Measurements from ENCODE around the gene GNB1L. TPM values are rescaled to one million over a fixed set of nuclear protein-coding genes. Genes with fewer than 3 reads are reported as not detected.
"Not testable (repeated sequence)": the region's sequence is repeated elsewhere in the genome, so short reads cannot be mapped to it uniquely, and the experiment has no call there.

The GNB1L gene
- total and polyA plus RNA-seq, 5 donors from 2014 or later = 8.2 to 29.8 (median 15.2) TPM

DNA sequence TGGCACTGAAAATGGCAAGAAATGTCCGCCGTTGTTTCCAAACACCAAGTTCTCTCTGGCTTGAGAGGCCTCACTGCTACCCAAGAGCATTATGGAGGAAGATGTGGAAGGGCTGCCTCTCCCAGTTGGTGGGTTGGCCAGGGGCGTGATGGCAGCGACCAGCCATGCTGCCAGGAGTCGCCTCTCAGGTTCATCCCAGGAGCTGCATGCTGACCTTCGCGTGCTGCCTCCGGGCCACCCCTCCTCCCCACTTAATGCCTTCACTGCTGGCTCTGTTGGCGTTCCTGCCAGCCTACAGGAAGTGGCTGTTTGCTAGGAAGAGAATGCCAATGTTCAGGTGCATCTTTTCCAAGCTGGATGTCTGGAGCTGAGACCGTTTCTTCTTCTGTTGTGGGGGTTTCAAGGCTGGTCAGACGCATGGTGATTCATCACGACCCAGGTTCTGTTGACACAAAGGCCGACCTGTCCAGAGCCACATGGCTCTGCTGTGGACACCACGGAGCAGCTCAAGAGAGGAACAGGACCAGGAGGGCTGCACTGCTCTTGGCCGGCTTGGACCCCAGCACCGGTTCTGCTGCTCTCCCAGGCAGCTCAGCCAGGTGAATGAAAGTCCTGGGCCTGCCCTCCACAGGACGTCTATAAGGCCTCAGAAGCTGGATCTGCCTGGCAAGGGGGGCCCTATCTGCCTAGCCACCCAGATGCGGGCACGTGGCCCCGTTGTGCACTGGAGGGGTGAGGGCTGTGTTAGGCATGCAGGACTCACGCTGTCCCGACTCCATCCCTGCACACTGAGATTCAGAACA lies 69.0 kb downstream of the GNB1L start:
- Histone ChIP-seq H3K27ac (ENCODE audit: insufficient read depth, low read length, poor library complexity, severe bottlenecking) (no peak overlapping the region), H3K36me3 (ENCODE audit: control insufficient read depth, insufficient read depth, low read length) (no peaks in the 10 kb centered on the region), H3K4me1 (ENCODE audit: control insufficient read depth, insufficient read depth, low read length, poor library complexity, severe bottlenecking) (no peaks in the 10 kb centered on the region), H3K9me3 (ENCODE audit: control insufficient read depth in 2 of 2, low read length in 2 of 2) (no peaks in the 10 kb centered on the region), H3K4me3 (ENCODE audit: low read depth, low read length) (no peak overlapping the region), H3K27me3 (ENCODE audit: control insufficient read depth, insufficient read depth, low read length) (no peaks in the 10 kb centered on the region)
- Mint-ChIP-seq H3K4me3 (no peak overlapping the region), H3K4me1 (peaks cover 0 to 6% (median 0%) of the 10 kb centered on the region in 4 donors), H3K27me3 (peaks cover 4% of the 10 kb centered on the region), H3K36me3 (no peaks in the 10 kb centered on the region), H3K27ac (no peak overlapping the region), H3K9me3 (peaks cover 0 to 2% (median 0%) of the 10 kb centered on the region in 7 donors)
- ATAC-seq (ENCODE audit: low read depth in 2 of 2) (no peak), DNase-seq (no peak)

DNA sequence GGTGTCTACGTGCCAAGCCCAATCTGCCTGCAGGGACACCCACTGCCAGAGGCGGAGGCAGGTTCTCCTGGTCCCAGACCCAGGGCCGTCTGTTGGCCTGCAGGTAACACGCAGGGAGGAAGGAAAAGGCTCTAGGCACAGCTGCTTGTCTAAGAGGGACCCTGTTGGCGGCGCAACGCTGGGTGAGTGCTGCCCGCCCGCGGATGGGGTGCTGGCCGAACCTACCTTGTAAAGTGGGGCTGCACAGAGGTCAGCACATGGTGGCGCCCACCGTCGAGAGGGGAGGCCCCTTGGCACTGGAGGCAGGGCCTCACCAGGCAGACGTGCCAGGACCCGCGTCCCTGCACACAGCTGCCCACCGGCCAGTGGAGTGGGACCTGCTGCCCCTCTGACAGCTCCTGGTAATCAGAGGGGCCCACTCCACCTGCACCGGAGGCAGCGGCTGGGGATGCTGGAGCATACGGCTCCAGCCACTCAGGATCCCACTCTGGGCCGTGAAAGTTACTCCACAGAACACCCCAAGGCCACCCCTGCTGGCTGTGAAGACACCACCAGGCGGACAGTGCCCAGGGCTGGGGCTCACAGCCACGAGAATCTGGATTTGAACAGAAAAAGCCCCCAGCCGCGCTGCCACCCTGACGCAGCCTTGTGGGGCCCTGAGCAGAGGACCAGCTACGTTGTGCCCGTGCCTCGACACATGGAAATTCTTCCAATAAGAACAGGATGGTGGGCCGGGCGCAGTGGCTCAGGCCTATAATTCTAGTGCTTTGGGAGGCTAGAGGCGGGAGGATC lies 70.1 kb downstream of the GNB1L start:
- peaks cover 13% of the 10 kb centered on the region for H3K27me3 Mint-ChIP-seq

GRCh38 chr22:19783586-19784383 lies 70.9 kb downstream of the GNB1L start:
- no peak overlapping the region for H3K4me3 Mint-ChIP-seq
- no peaks in the 10 kb centered on the region for H3K36me3 ChIP-seq (ENCODE audit: control insufficient read depth, insufficient read depth, low read length)
- peak overlapping the region in 1 of 3 donors; percentile 43 for H3K27ac Mint-ChIP-seq
- peaks cover 0 to 6% (median 0%) of the 10 kb centered on the region in 4 donors for H3K4me1 Mint-ChIP-seq
- DNase-seq = no peak
- H3K27ac ChIP-seq (ENCODE audit: insufficient read depth, low read length, poor library complexity, severe bottlenecking) = no peak overlapping the region
- H3K9me3 ChIP-seq (ENCODE audit: control insufficient read depth in 2 of 2, low read length in 2 of 2) = no peaks in the 10 kb centered on the region
- H3K4me1 ChIP-seq (ENCODE audit: control insufficient read depth, insufficient read depth, low read length, poor library complexity, severe bottlenecking) = no peaks in the 10 kb centered on the region
- no peak overlapping the region for H3K4me3 ChIP-seq (ENCODE audit: low read depth, low read length)
- peaks cover 20% of the 10 kb centered on the region for H3K27me3 Mint-ChIP-seq
- H3K36me3 Mint-ChIP-seq = no peaks in the 10 kb centered on the region
- H3K27me3 ChIP-seq (ENCODE audit: control insufficient read depth, insufficient read depth, low read length) = no peaks in the 10 kb centered on the region
- no peak for ATAC-seq (ENCODE audit: low read depth in 2 of 2)
- H3K9me3 Mint-ChIP-seq = no peaks in the 10 kb centered on the region

More for the DNA sequence above, 70.1 kb downstream of the GNB1L start:
- Histone ChIP-seq H3K27me3 (ENCODE audit: control insufficient read depth, insufficient read depth, low read length) (no peaks in the 10 kb centered on the region), H3K9me3 (ENCODE audit: control insufficient read depth in 2 of 2, low read length in 2 of 2) (no peaks in the 10 kb centered on the region), H3K36me3 (ENCODE audit: control insufficient read depth, insufficient read depth, low read length) (no peaks in the 10 kb centered on the region), H3K4me1 (ENCODE audit: control insufficient read depth, insufficient read depth, low read length, poor library complexity, severe bottlenecking) (no peaks in the 10 kb centered on the region), H3K27ac (ENCODE audit: insufficient read depth, low read length, poor library complexity, severe bottlenecking) (no peak overlapping the region), H3K4me3 (ENCODE audit: low read depth, low read length) (no peak overlapping the region)
- no peak overlapping the region for H3K27ac Mint-ChIP-seq
- H3K4me3 Mint-ChIP-seq = no peak overlapping the region
- DNase-seq = no peak
- H3K9me3 Mint-ChIP-seq = no peaks in the 10 kb centered on the region
- no peak for ATAC-seq (ENCODE audit: low read depth in 2 of 2)
- no peaks in the 10 kb centered on the region for H3K36me3 Mint-ChIP-seq
- peaks cover 0 to 6% (median 0%) of the 10 kb centered on the region in 4 donors for H3K4me1 Mint-ChIP-seq

DNA sequence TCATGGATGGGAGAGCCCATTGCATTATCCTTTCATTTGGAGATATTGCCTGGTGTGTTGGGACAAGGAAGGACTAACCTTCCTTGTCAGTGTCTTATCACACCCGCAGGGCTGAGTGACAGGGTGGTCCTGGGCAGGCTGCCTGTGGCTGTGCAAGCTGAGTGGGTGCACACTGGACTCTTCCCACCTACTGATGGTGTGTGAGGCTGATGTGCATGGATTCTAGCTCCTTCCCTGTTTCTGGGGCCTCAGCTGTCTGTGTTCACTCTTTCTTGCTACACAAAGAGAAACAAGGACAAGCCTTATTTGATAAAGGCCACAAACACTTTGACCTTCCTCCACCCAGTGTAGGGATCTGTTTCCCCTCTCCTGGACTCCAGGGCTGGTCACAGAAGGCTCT lies 72.1 kb downstream of the GNB1L start:
- H3K27me3 Mint-ChIP-seq = peaks cover 29% of the 10 kb centered on the region
- H3K27ac Mint-ChIP-seq = peak overlapping the region in 1 of 3 donors; percentile 38
- H3K4me1 Mint-ChIP-seq = peaks cover 0 to 6% (median 0%) of the 10 kb centered on the region in 4 donors
- H3K27ac ChIP-seq (ENCODE audit: insufficient read depth, low read length, poor library complexity, severe bottlenecking) = no peak overlapping the region
- ATAC-seq (ENCODE audit: low read depth in 2 of 2) = no peak
- no peaks in the 10 kb centered on the region for H3K9me3 ChIP-seq (ENCODE audit: control insufficient read depth in 2 of 2, low read length in 2 of 2)
- no peak overlapping the region for H3K4me3 Mint-ChIP-seq
- no peaks in the 10 kb centered on the region for H3K36me3 ChIP-seq (ENCODE audit: control insufficient read depth, insufficient read depth, low read length)
- H3K9me3 Mint-ChIP-seq = peaks cover 0 to under 1% (median 0%) of the 10 kb centered on the region in 7 donors
- no peak overlapping the region for H3K4me3 ChIP-seq (ENCODE audit: low read depth, low read length)
- DNase-seq = no peak
- no peaks in the 10 kb centered on the region for H3K4me1 ChIP-seq (ENCODE audit: control insufficient read depth, insufficient read depth, low read length, poor library complexity, severe bottlenecking)
- no peaks in the 10 kb centered on the region for H3K36me3 Mint-ChIP-seq
- H3K27me3 ChIP-seq (ENCODE audit: control insufficient read depth, insufficient read depth, low read length) = no peaks in the 10 kb centered on the region

- H3K9me3 ChIP-seq (ENCODE audit: control insufficient read depth in 2 of 2, low read length in 2 of 2) = no peaks in the 10 kb centered on the region
- Mint-ChIP-seq H3K4me3 (no peak overlapping the region), H3K4me1 (peaks cover 0 to 13% (median 1%) of the 10 kb centered on the region in 4 donors), H3K27me3 (peaks cover 37% of the 10 kb centered on the region), H3K9me3 (peaks cover 0 to 1% (median 0%) of the 10 kb centered on the region in 7 donors), H3K36me3 (no peaks in the 10 kb centered on the region), H3K27ac (no peak overlapping the region)
- H3K36me3 ChIP-seq (ENCODE audit: control insufficient read depth, insufficient read depth, low read length) = no peaks in the 10 kb centered on the region
- no peaks in the 10 kb centered on the region for H3K27me3 ChIP-seq (ENCODE audit: control insufficient read depth, insufficient read depth, low read length)
- no peak overlapping the region for H3K27ac ChIP-seq (ENCODE audit: insufficient read depth, low read length, poor library complexity, severe bottlenecking)
- H3K4me1 ChIP-seq (ENCODE audit: control insufficient read depth, insufficient read depth, low read length, poor library complexity, severe bottlenecking) = peaks cover 5% of the 10 kb centered on the region
- ATAC-seq (ENCODE audit: low read depth in 2 of 2) = no peak
- DNase-seq = no peak
- H3K4me3 ChIP-seq (ENCODE audit: low read depth, low read length) = no peak overlapping the region
Observed at GRCh38 chr22:19779685-19780268, 74.9 kb downstream of the GNB1L start.

DNA sequence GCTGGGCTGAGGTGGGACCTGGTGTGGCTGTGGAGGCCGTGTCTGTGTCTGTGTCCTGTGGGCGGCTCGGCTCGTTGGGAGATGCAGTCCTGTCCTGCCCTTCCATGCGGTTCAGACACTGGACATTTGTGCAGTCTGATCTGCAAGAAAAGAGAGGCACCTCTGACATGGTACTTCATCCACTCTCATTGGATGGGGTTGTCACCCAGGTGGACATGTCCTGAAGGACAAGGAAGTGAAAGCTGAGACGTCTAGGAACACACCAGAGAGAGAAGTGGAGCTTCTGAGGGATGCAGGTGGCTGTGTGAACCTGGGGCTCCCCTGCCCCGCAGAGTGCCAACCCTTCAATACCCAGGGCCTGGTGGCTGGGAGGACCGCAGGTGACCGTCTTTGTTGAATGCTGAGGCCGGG lies 75.7 kb downstream of the GNB1L start:
- Mint-ChIP-seq H3K27me3 (peaks cover 44% of the 10 kb centered on the region), H3K27ac (no peak overlapping the region), H3K9me3 (peaks cover 0 to 1% (median 0%) of the 10 kb centered on the region in 7 donors), H3K36me3 (no peaks in the 10 kb centered on the region), H3K4me1 (peaks cover 0 to 13% (median 1%) of the 10 kb centered on the region in 4 donors), H3K4me3 (no peak overlapping the region)
- Histone ChIP-seq H3K4me3 (ENCODE audit: low read depth, low read length) (no peak overlapping the region), H3K36me3 (ENCODE audit: control insufficient read depth, insufficient read depth, low read length) (no peaks in the 10 kb centered on the region), H3K27ac (ENCODE audit: insufficient read depth, low read length, poor library complexity, severe bottlenecking) (no peak overlapping the region), H3K27me3 (ENCODE audit: control insufficient read depth, insufficient read depth, low read length) (no peaks in the 10 kb centered on the region), H3K9me3 (ENCODE audit: control insufficient read depth in 2 of 2, low read length in 2 of 2) (no peaks in the 10 kb centered on the region), H3K4me1 (ENCODE audit: control insufficient read depth, insufficient read depth, low read length, poor library complexity, severe bottlenecking) (peaks cover 5% of the 10 kb centered on the region)
- ATAC-seq (ENCODE audit: low read depth in 2 of 2) (no peak), DNase-seq (no peak)

DNA sequence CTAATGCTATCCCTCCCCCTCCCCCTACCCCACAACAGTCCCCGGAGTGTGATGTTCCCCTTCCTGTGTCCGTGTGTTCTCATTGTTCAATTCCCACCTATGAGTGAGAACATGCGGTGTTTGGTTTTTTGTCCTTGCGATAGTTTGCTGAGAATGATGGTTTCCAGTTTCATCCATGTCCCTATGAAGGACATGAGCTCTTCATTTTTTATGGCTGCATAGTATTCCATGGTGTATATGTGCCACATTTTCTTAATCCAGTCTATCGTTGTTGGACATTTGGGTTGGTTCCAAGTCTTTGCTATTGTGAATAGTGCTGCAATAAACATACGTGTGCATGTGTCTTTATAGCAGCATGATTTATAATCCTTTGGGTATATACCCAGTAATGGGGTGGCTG lies 77.5 kb downstream of the GNB1L start:
- peak overlapping the region in 1 of 3 donors; percentile 36 for H3K27ac Mint-ChIP-seq
- peaks cover 0 to 13% (median 1%) of the 10 kb centered on the region in 4 donors for H3K4me1 Mint-ChIP-seq
- not testable (repeated sequence) for ATAC-seq (ENCODE audit: low read depth in 2 of 2); H3K9me3 ChIP-seq (ENCODE audit: control insufficient read depth in 2 of 2, low read length in 2 of 2); H3K4me3 ChIP-seq (ENCODE audit: low read depth, low read length); H3K9me3 Mint-ChIP-seq; H3K27ac ChIP-seq (ENCODE audit: insufficient read depth, low read length, poor library complexity, severe bottlenecking); H3K36me3 Mint-ChIP-seq; H3K36me3 ChIP-seq (ENCODE audit: control insufficient read depth, insufficient read depth, low read length); DNase-seq; H3K4me1 ChIP-seq (ENCODE audit: control insufficient read depth, insufficient read depth, low read length, poor library complexity, severe bottlenecking); H3K27me3 ChIP-seq (ENCODE audit: control insufficient read depth, insufficient read depth, low read length); H3K4me3 Mint-ChIP-seq
- H3K27me3 Mint-ChIP-seq = peaks cover 60% of the 10 kb centered on the region
